HS-5 (cell line): Measurements from ENCODE around the gene PHC2.

Source experiments
- DNase-seq: peaks from one replicate; pipeline ENCODE4 v3.0.0-alpha.2; 2012; ENCODE audit warnings: low read depth

Gene PHC2, protein sequence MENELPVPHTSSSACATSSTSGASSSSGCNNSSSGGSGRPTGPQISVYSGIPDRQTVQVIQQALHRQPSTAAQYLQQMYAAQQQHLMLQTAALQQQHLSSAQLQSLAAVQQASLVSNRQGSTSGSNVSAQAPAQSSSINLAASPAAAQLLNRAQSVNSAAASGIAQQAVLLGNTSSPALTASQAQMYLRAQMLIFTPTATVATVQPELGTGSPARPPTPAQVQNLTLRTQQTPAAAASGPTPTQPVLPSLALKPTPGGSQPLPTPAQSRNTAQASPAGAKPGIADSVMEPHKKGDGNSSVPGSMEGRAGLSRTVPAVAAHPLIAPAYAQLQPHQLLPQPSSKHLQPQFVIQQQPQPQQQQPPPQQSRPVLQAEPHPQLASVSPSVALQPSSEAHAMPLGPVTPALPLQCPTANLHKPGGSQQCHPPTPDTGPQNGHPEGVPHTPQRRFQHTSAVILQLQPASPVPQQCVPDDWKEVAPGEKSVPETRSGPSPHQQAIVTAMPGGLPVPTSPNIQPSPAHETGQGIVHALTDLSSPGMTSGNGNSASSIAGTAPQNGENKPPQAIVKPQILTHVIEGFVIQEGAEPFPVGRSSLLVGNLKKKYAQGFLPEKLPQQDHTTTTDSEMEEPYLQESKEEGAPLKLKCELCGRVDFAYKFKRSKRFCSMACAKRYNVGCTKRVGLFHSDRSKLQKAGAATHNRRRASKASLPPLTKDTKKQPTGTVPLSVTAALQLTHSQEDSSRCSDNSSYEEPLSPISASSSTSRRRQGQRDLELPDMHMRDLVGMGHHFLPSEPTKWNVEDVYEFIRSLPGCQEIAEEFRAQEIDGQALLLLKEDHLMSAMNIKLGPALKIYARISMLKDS

DNA sequence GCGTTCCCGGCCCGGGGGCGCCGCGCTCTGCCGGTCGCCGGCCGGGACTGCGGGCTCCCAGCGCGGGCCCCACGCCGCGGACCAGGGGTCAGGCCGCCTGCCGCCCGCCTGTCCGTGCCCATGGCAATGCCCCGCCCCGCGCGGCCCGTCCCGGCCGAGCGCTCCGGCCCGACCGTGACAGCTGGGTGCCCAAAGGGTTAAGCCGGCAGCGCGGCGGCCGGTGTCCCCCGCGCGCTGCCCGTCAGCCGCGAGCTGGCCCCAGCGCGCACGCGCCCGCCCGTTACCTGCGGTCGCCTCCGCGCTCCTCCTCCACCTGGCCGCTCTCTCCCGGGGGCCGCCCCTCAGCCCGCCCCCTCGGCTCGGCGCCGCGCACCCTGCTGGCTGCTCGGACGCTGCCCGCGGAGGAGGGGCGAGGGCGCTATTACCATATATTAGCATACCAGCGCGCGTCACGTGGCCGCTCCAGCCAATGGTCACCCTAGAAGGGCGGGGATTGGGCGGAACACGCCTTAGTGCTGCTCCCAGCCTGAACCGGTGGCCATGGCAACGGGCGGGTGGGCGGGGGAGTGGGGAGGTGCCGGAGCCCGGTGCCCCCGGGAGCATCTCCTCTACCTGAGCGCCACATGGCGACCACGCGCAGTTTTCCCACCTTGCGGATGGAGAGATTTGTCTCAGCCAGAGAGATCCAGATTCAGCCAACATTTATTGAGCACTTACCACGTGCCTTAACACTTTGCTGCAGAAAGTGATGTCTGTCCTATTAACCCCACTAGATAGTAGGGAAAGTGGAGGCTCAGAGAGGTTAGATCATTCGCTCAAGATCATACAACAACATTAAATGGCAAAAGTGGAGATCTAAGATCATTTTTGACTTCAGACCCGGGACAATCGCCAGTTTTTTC is at the start of gene PHC2:
PHC2 (minus strand) TSS at position 404 of the 902 bp plus-strand sequence. CDS start 55,556 bp downstream, outside the sequence.
- DNase-seq: no peak

GRCh38 chr1:33477451-33477850 is 46.6 kb upstream of the PHC2 start:
- no peak for DNase-seq

DNA sequence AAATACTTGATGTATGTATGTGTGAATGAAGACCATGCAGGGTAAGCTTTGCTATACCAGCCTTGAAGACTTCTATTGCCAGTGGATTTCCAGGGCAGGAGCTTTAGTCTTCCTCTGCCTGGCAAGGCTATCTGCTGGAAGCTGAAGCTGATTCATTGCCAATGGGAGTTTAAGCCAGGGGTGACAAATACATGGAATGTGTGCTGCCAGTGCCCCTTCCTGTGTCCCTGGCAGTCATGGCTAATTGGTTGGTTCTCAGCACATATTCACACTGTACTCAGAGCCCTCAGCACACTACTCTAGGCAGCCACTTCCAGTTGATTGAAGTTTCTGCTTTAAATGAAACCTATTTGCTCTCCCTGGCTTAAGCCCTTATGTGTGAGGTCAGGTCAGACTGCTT is 43.0 kb upstream of the PHC2 start:
- no peak for DNase-seq

DNA sequence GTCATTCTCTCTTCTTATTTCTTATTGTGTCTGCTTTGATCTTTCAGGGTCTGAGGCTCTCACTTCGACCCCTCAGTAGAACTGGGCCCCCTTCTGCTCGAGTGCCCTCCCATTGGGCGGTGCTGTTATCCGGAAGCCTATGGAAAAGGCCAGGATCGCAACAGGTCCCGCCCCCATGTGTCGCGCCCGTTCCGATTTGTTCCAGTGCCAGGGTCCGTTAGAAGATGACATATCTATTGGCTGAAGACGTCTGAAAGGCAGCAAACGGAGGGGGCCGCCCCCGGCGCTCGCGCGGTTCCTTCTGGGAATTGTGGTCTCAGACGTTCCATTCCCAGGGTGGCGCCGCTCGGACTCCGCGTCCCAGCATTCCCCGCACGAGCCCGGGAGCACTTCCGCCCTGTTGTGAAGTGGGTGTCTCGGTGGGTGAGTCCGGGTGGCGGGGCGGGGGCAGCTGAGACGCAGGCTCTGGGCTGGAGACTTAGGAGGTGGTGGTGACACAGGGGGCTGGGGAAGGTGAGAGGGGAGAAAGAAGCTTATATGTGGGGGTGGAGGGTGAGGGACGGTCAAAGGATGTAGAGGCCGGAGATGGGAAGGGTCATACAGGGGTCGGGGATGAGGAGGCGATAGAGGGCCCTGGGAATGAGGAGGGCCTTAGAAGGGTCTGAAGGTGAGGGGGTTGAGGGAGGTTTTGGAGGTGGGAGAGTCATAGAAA is 41.5 kb upstream of the PHC2 start, which contains the start of gene ZSCAN20:
ZSCAN20 (plus strand) TSS at position 377 of the 712 bp plus-strand sequence. CDS start 6,644 bp downstream, outside the sequence.
- DNase-seq: peak; percentile 95

DNA sequence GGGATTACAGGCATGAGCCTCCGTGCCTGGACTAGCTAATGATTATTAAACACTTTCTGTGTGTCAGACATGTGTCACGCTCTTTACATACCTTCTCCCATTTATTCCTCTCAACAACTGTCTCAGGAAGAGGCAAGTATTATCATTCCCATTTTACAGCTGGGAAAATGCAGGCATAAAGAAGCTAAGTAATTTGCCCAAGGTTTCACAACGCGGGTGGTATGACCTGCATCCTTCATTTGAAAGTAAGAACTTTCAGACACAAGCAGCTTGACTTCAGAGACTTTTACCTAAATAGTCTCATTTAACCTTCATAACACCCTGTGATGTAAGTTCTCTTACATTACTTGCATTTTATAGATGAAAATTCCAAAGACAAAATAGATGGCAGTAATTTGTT is 40.5 kb upstream of the PHC2 start:
- no peak for DNase-seq

GRCh38 chr1:33470495-33471012 is 39.7 kb upstream of the PHC2 start:
- DNase-seq: peak; percentile 71

DNA sequence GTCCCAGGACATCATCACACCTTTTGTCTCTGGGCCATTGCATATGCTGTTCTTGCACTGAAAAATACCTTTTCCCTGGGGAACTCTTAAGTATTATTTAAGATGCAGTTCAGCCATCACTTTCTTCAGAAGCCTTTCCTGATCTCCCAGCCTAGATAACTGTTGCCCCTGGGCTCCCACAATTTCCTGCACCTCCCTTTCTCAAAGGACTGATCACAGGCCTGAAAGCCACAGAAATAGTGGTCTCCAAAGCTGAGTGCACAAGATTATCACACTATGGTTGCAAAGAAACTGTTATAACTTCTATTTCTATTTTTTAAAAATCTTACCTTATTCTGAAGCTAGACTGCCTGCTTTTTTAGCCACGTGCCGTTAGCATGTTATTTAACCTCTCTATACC is 38.8 kb upstream of the PHC2 start:
- DNase-seq: no peak

DNA sequence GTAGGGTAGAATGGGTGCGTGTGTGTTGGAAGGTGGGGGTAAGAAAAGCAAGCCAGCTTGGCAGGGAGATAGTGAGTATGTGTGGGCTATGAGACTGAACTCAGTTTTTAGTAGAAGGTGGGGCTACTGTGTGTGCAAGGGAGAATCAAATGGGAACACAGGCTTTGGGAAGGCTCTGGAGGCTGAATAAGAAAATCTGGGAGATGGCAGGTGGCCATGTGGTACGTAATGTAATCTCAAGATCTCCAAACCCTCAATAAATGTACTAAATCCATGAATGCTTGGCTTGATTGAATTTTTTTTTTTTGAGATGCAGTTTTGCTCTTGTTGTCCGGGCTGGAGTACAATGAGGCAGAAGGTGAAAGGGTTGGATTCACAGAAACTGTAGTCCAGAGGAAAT is 38.1 kb upstream of the PHC2 start:
- DNase-seq: no peak

DNA sequence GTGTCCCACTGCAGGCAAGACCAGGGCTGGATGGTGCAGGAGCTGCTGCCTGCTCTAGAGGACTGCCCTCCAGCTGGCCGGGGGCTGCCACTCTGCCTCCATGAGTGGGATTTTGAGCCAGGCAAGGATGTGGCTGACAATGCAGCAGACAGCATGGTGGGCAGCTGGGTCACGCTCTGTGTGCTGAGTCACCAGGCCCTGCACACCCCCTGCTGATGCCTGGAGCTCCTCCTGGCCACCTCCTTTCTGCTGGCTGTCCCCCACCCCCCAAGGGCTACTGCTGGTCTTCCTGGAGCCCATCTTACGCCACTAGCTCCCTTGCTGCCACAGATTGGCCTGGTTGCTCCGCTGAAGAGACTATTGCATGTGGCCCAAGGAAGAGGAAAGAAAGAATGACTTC is 37.6 kb upstream of the PHC2 start:
- no peak for DNase-seq

- DNase-seq: no peak
These were observed 37.1 kb upstream of the PHC2 start for GRCh38 chr1:33468011-33468410.

GRCh38 chr1:33466159-33466558 is 35.3 kb upstream of the PHC2 start:
- no peak for DNase-seq

DNA sequence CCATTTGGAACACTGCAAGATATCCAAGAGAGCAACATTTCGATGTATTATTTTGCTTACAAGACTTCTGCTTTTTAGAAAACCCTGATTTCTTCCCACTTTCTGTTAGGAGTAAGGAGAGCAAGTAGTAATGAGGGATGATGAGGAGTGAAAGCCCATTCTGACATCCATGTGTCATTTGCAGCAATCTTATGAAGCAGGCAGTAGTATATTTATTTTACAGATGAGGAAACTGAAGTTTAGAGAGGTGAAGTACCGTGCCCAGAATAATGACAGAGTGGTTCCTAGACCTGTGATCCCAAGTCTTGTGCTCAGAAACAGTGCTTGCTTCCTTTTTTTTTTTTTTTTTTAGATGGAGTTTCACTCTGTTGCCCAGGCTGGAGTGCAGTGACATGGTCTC is 34.4 kb upstream of the PHC2 start:
- DNase-seq: no peak

DNA sequence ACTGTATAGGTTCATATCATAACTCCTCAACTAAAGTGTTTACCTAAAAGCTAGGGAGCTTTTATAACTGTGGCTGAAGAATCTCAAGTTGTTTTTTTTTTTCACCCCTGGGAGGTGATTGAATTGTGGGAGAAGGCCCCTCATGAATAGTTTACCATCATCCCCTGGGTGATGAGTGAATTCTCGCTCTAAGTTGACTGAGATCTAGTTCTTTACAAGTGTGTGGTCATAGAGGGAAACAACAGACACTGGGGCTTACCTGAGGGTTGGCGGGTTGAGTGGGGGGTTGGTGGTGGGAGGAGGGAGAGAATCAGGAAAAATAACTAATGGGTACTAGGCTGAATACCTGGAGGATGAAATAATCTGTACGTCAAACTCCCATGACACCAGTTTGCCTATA is 33.7 kb upstream of the PHC2 start:
- no peak for DNase-seq

DNA sequence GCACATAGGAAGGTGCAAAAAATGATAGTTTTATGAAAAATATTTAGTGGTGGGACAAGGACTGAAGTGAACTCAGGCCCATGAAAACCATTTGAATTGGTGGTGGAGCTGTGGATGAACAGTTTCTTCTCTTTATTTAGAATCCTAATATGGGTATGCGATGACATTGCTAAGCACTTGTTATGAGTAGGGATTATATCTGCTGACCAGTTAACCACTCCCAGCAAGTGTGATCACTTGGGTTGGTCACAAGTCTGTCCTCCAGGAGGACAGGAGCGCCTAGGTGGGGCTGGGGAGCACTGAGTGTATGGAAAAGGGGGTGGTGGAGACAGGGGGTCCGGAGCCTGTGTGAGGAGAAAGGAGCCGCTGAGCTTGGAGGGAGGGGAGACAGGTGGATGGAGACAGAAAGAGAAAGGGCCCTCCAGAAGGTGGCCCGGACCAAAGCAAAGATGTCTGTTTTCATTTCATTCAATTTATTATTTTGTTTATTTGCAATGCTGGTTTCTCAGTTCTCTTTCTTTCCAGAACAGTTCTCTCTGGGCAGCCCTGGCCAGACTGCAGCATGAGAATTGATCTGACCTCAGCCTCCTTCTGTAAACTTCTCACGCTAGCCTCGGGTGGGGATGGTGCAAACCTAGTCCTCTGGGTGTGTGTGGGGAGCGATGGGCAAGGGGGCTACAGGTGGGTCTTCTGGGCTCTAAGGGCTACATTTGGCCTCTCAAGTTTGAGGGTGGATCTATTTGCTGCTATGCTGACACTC is 31.7 kb upstream of the PHC2 start:
- no peak for DNase-seq

DNA sequence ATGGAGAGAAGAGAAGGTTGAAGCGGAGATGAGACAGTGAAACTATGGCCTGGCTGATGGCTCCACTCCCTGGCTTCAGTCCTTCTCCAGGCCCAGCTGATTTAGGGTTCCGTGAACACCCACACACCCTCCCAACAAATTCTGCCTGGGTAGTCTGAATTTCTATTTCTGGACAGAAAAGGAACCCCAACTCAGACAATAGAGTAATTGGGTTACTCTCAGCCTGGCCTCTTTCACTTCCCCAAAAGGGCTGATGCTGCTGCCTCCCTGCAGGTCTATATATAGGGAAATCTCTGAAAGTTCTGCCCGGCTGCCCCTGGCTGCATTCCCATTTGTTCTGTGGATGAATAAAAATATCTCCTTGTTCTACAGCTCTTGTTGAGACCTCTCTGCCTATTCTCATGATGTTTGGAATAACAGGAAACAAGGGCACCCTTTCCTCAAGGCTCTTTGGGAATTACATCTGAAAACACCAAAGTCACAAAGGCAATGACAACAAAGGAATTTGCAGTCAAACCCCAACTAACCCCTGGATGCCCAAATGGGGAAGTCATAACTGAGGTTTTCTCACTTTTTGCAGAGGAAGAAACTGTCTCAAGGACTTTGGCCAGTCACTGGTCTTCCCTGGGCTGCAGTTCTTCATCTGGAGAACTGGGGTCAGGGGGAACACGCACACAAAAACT is 30.2 kb upstream of the PHC2 start:
- no peak for DNase-seq

DNA sequence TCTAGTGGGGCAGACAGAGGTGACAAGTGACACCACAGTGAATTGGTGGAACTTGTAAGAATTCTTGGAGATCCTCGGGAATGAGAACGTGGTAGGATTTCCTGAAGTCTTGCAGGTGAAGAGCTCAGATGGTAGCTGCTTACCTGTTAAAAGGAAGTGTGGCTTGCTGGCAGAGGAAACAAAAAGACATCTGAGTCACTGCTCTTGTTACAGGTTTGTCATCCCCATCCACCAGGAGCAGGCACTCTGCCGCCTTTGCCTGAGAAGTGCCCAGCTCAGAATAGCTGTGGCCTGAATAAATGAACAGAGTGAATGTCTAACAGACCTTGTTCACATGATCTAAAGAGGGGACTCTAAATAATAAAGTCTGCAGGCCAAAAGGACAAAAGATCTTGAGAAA is 29.2 kb upstream of the PHC2 start:
- no peak for DNase-seq

GRCh38 chr1:33459691-33460090 is 28.8 kb upstream of the PHC2 start:
- no peak for DNase-seq

DNA sequence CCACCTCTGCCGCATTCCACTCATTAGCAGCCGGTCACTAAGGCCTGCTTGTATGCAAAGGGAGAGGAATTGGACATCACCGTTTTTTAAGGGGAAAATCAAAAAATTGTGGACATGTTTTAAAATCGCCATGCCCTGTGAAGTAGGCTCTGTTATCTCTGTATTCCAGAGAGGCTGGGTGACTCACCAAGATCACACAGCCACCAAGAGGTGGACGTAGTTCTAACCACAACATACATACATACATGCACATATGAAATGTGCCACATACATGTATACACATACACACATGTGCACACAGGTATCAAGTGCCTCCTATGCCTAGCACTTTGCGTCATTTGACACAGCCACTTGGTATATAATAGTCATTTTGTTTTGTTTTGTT is 25.6 kb upstream of the PHC2 start:
- no peak for DNase-seq

- DNase-seq: peak; percentile 59
These were observed 24.9 kb upstream of the PHC2 start for GRCh38 chr1:33455539-33456501.
